ENCODE measurements around the gene GOPC. TPM values are rescaled to one million over a fixed set of nuclear protein-coding genes. Genes with fewer than 3 reads are reported as not detected.

The GOPC gene
- total and polyA plus RNA-seq, 2 of the 8 experiments (the other 6 are each of a cell fraction or from before 2014, with no cell fraction given) = 5.3 to 19.4 TPM

DNA sequence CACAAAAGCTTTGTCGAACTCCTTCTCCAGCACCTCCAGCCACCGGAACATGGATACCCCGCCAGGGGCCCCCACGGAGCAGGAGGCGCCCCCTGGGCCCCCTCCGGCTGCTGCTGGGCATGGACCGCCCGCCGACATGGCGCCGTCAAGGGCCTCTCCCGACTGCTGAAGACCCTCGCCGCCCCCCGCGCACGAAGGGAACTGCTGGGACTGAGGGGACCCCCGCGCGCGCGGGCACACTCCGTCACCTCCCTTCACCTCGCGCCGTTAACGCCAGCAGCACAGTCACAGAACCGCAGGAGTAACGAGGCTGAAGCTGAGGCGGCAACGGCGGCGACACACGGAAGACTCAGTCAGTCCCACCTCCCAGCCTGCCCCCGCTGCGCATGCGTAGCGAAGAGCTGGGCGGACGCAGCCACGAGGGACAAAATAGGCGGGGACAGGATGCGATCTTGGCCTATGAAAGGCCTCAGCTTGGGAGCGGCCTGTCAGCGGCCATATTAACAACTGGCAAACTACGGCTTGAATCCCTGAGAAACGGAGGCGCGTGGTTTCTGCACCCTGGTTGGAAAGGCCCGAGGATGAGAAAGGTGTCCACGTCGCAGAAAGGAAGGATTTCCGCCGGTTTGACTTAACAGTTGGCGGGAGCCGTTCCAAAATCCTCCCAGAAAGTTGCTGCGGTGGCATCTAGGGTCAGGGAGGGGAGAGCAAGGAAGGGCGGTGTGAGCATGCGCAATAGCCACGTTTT lies at the start of gene GOPC (continued):
- TF ChIP-seq BRCA1 (IDR thresholded peaks at IDR 0.05; ENCODE audit: low read depth, low read length) = no peak
- TF ChIP-seq NANOG (IDR thresholded peaks at IDR 0.05; ENCODE audit: insufficient read depth, low read depth, low read length, poor library complexity, severe bottlenecking) = no peak
- no peak for TF ChIP-seq JUND (IDR thresholded peaks at IDR 0.05; ENCODE audit: low read length)
- no peak for TF ChIP-seq KDM5A (IDR thresholded peaks at IDR 0.05; ENCODE audit: low read length)
- TF ChIP-seq BACH1 (IDR thresholded peaks at IDR 0.05; ENCODE audit: low read length) = no peak
- TF ChIP-seq CHD1 (IDR thresholded peaks at IDR 0.05; ENCODE audit: low read depth, low read length) = no peak
- TF ChIP-seq POLR2A (IDR thresholded peaks at IDR 0.05; ENCODE audit: control extremely low read depth in 1 of 2, low read depth in 2 of 2, low read length in 2 of 2) = peak; percentile 85
- peak; percentile 74 for TF ChIP-seq RBBP5 (IDR thresholded peaks at IDR 0.05; ENCODE audit: borderline replicate concordance, low read depth, low read length)
- TF ChIP-seq TCF12 (IDR thresholded peaks at IDR 0.05; ENCODE audit: low read depth, low read length) = no peak
- TF ChIP-seq EP300 (IDR thresholded peaks at IDR 0.05; ENCODE audit: borderline replicate concordance in 1 of 2, low read depth in 2 of 2, low read length in 2 of 2) = no peak
- peak in 1 of 2 experiments; percentile 84; a peak in 1 of 4 replicates for TF ChIP-seq HDAC2 (IDR thresholded peaks at IDR 0.05; ENCODE audit: borderline replicate concordance in 1 of 2, low read depth in 2 of 2, low read length in 2 of 2)
- TF ChIP-seq EZH2 (IDR thresholded peaks at IDR 0.05; ENCODE audit: low read depth, low read length, severe bottlenecking) = no peak
- no peak for TF ChIP-seq BCL11A (IDR thresholded peaks at IDR 0.05; ENCODE audit: low read depth in 2 of 2, low read length in 2 of 2)
- no peak for TF ChIP-seq CBX8 (IDR thresholded peaks at IDR 0.05; ENCODE audit: borderline replicate concordance, low read depth, low read length)
- peak; percentile 71 for TF ChIP-seq TBP (IDR thresholded peaks at IDR 0.05; ENCODE audit: low read depth, low read length)
- peak; percentile 97 for TF ChIP-seq NRF1 (IDR thresholded peaks at IDR 0.05; ENCODE audit: low read depth, low read length)
- TF ChIP-seq HDAC6 (IDR thresholded peaks at IDR 0.05; ENCODE audit: low read depth, low read length) = no peak
- TF ChIP-seq CREB1 (IDR thresholded peaks at IDR 0.05) = peak; percentile 8; the same call in 1 of the 2 replicates
- TF ChIP-seq, protein P1, sequence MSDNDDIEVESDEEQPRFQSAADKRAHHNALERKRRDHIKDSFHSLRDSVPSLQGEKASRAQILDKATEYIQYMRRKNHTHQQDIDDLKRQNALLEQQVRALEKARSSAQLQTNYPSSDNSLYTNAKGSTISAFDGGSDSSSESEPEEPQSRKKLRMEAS (IDR thresholded peaks at IDR 0.05) = peak; percentile 89
- peak; percentile 94 for TF ChIP-seq ASH2L (IDR thresholded peaks at IDR 0.05; ENCODE audit: low read length)
- TF ChIP-seq GTF2F1 (IDR thresholded peaks at IDR 0.05; ENCODE audit: borderline replicate concordance, low read depth, low read length) = peak; percentile 3; the same call in 1 of the 2 replicates
- TF ChIP-seq, protein P2, sequence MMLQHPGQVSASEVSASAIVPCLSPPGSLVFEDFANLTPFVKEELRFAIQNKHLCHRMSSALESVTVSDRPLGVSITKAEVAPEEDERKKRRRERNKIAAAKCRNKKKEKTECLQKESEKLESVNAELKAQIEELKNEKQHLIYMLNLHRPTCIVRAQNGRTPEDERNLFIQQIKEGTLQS (IDR thresholded peaks at IDR 0.05; ENCODE audit: insufficient read depth, low read depth, low read length) = no peak
- no peak for TF ChIP-seq SIRT6 (IDR thresholded peaks at IDR 0.05; ENCODE audit: low read length)
